K562 (cell line): ENCODE data around the gene INPP1. TPM values are rescaled to one million over a fixed set of nuclear protein-coding genes. Genes with fewer than 3 reads are reported as not detected.

ENCODE experiments used
- PCBP1 ChIP-seq: fragments of 200-400 bp; formaldehyde crosslinking; IDR thresholded peaks from 2 replicates; pipeline ENCODE4 v1.6.1; 2018; ENCODE audit warnings: mild to moderate bottlenecking, low read depth, low read length; ENCODE audit not compliant: poor library complexity, severe bottlenecking
- polyA plus RNA-seq, 8 experiments: library from polyadenylated mRNA; depleted of rRNA in 4 of 8; stranded (reverse) in 5 of 8; unstranded in 3 of 8; fragments of >200 nt; fragmentation: Nextera tagmentation in 2 of 8; fragmentation: Illumina TruSeq in 1 of 8; extraction: Ambion mirVana in 2 of 8; extraction: Trizol in 1 of 8; gene quantifications; 2 replicates each; pipeline versions ENCODE4 v1.2.1 to v1.2.3, GENCODE V29; 2011 to 2014; ENCODE audit warnings: inconsistent platforms in 1 of 8, missing spikeins in 1 of 8
- total RNA-seq, 7 experiments: library from RNA; depleted of rRNA in 6 of 7; stranded (reverse); fragments of >200 nt in 6 of 7; fragmentation: Illumina TruSeq in 2 of 7; extraction: Trizol in 2 of 7; gene quantifications; 2 replicates each; pipeline versions ENCODE4 v1.2.1 to v1.2.3, GENCODE V29; 2011 to 2021; ENCODE audit warnings: low replicate concordance in 1 of 7
- TF ChIP-seq, protein P1 (sequence below): fragments of 200-600 bp; sonication (generic); IDR thresholded peaks from one replicate; pipeline ENCODE4 v1.6.1; 2012; ENCODE audit warnings: mild to moderate bottlenecking, low read depth, low read length, inconsistent platforms
- TF ChIP-seq, protein P2 (sequence below), 2 experiments: fragments of 250-450 bp in 1 of 2; fragments of 450-650 bp in 1 of 2; sonication (Bioruptor Pico) in 1 of 2; IDR thresholded peaks; 2 replicates each; pipeline versions ENCODE4 v1.6.1 to v1.8.0; 2016 to 2021; ENCODE audit warnings: mild to moderate bottlenecking in 2 of 2, moderate library complexity in 2 of 2, missing compliant biosample characterization in 1 of 2, missing genetic modification characterization in 1 of 2
- TF ChIP-seq, protein P3 (sequence below): fragments of 150-350 bp; IDR thresholded peaks from 2 replicates; pipeline ENCODE4 v1.6.1; 2014; ENCODE audit warnings: low read depth, mild to moderate bottlenecking, low read length, borderline replicate concordance

INPP1 gene
- total and polyA plus RNA-seq, 9 of the 15 experiments (the other 6 are each of a cell fraction or from before 2014, with no cell fraction given): 3.7 to 11.8 (median 6.5) TPM

DNA sequence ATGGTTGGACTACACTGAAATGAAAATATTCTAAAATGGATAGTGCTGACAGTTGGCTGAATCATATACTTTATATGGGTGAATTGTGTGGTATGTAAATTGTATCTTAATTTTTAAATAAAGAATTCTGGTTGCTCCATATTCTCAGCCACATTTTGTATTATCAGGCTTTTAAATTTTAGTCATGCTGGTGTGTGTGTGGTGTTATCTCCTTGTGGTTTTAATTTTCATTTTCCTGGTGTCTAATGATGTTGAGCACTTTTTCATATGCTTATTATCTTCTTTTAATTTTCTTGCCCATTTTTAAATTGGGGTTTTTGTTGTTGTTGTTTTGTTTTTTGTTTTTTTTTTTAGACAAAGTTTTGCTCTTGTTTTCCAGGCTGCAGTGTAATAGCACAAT, 20.0 kb upstream of the INPP1 start (continued):
- TF ChIP-seq, protein P1, sequence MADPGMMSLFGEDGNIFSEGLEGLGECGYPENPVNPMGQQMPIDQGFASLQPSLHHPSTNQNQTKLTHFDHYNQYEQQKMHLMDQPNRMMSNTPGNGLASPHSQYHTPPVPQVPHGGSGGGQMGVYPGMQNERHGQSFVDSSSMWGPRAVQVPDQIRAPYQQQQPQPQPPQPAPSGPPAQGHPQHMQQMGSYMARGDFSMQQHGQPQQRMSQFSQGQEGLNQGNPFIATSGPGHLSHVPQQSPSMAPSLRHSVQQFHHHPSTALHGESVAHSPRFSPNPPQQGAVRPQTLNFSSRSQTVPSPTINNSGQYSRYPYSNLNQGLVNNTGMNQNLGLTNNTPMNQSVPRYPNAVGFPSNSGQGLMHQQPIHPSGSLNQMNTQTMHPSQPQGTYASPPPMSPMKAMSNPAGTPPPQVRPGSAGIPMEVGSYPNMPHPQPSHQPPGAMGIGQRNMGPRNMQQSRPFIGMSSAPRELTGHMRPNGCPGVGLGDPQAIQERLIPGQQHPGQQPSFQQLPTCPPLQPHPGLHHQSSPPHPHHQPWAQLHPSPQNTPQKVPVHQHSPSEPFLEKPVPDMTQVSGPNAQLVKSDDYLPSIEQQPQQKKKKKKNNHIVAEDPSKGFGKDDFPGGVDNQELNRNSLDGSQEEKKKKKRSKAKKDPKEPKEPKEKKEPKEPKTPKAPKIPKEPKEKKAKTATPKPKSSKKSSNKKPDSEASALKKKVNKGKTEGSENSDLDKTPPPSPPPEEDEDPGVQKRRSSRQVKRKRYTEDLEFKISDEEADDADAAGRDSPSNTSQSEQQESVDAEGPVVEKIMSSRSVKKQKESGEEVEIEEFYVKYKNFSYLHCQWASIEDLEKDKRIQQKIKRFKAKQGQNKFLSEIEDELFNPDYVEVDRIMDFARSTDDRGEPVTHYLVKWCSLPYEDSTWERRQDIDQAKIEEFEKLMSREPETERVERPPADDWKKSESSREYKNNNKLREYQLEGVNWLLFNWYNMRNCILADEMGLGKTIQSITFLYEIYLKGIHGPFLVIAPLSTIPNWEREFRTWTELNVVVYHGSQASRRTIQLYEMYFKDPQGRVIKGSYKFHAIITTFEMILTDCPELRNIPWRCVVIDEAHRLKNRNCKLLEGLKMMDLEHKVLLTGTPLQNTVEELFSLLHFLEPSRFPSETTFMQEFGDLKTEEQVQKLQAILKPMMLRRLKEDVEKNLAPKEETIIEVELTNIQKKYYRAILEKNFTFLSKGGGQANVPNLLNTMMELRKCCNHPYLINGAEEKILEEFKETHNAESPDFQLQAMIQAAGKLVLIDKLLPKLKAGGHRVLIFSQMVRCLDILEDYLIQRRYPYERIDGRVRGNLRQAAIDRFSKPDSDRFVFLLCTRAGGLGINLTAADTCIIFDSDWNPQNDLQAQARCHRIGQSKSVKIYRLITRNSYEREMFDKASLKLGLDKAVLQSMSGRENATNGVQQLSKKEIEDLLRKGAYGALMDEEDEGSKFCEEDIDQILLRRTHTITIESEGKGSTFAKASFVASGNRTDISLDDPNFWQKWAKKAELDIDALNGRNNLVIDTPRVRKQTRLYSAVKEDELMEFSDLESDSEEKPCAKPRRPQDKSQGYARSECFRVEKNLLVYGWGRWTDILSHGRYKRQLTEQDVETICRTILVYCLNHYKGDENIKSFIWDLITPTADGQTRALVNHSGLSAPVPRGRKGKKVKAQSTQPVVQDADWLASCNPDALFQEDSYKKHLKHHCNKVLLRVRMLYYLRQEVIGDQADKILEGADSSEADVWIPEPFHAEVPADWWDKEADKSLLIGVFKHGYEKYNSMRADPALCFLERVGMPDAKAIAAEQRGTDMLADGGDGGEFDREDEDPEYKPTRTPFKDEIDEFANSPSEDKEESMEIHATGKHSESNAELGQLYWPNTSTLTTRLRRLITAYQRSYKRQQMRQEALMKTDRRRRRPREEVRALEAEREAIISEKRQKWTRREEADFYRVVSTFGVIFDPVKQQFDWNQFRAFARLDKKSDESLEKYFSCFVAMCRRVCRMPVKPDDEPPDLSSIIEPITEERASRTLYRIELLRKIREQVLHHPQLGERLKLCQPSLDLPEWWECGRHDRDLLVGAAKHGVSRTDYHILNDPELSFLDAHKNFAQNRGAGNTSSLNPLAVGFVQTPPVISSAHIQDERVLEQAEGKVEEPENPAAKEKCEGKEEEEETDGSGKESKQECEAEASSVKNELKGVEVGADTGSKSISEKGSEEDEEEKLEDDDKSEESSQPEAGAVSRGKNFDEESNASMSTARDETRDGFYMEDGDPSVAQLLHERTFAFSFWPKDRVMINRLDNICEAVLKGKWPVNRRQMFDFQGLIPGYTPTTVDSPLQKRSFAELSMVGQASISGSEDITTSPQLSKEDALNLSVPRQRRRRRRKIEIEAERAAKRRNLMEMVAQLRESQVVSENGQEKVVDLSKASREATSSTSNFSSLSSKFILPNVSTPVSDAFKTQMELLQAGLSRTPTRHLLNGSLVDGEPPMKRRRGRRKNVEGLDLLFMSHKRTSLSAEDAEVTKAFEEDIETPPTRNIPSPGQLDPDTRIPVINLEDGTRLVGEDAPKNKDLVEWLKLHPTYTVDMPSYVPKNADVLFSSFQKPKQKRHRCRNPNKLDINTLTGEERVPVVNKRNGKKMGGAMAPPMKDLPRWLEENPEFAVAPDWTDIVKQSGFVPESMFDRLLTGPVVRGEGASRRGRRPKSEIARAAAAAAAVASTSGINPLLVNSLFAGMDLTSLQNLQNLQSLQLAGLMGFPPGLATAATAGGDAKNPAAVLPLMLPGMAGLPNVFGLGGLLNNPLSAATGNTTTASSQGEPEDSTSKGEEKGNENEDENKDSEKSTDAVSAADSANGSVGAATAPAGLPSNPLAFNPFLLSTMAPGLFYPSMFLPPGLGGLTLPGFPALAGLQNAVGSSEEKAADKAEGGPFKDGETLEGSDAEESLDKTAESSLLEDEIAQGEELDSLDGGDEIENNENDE: no peak
- TF ChIP-seq, protein P2, sequence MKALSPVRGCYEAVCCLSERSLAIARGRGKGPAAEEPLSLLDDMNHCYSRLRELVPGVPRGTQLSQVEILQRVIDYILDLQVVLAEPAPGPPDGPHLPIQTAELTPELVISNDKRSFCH (CRISPR knock-in tag; IDR thresholded peaks at IDR 0.05): no peak
- TF ChIP-seq, protein P2 (tag; IDR thresholded peaks at IDR 0.05): no peak
- TF ChIP-seq, protein P3, sequence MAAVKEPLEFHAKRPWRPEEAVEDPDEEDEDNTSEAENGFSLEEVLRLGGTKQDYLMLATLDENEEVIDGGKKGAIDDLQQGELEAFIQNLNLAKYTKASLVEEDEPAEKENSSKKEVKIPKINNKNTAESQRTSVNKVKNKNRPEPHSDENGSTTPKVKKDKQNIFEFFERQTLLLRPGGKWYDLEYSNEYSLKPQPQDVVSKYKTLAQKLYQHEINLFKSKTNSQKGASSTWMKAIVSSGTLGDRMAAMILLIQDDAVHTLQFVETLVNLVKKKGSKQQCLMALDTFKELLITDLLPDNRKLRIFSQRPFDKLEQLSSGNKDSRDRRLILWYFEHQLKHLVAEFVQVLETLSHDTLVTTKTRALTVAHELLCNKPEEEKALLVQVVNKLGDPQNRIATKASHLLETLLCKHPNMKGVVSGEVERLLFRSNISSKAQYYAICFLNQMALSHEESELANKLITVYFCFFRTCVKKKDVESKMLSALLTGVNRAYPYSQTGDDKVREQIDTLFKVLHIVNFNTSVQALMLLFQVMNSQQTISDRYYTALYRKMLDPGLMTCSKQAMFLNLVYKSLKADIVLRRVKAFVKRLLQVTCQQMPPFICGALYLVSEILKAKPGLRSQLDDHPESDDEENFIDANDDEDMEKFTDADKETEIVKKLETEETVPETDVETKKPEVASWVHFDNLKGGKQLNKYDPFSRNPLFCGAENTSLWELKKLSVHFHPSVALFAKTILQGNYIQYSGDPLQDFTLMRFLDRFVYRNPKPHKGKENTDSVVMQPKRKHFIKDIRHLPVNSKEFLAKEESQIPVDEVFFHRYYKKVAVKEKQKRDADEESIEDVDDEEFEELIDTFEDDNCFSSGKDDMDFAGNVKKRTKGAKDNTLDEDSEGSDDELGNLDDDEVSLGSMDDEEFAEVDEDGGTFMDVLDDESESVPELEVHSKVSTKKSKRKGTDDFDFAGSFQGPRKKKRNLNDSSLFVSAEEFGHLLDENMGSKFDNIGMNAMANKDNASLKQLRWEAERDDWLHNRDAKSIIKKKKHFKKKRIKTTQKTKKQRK: no peak
- TF ChIP-seq PCBP1: no peak
